NB4 (cell line): ENCODE results near the gene ADGRF3.

Source experiments
- DNase-seq: peaks from one replicate; pipeline ENCODE4 v3.0.0; 2010; ENCODE audit warnings: low read depth
- H3K4me3 ChIP-seq: one replicate; pipeline ENCODE4 v1.5.1; 2011; ENCODE audit warnings: mild to moderate bottlenecking, low read depth, low read length, moderate library complexity
- CTCF ChIP-seq: IDR thresholded peaks from one replicate; pipeline ENCODE4 v1.5.1; 2012; ENCODE audit warnings: low read depth, low read length
- MAX ChIP-seq: IDR thresholded peaks from 2 replicates; pipeline ENCODE4 v1.6.1; 2011; ENCODE audit warnings: low read depth, low read length
- MYC ChIP-seq: IDR thresholded peaks from 2 replicates; pipeline ENCODE4 v1.6.1; 2011; ENCODE audit warnings: low read depth, low read length
- POLR2A ChIP-seq: IDR thresholded peaks from 2 replicates; pipeline ENCODE4 v1.6.1; 2011; ENCODE audit warnings: mild to moderate bottlenecking; ENCODE audit not compliant: insufficient read length; ENCODE audit errors: extremely low read depth

Gene ADGRF3

DNA sequence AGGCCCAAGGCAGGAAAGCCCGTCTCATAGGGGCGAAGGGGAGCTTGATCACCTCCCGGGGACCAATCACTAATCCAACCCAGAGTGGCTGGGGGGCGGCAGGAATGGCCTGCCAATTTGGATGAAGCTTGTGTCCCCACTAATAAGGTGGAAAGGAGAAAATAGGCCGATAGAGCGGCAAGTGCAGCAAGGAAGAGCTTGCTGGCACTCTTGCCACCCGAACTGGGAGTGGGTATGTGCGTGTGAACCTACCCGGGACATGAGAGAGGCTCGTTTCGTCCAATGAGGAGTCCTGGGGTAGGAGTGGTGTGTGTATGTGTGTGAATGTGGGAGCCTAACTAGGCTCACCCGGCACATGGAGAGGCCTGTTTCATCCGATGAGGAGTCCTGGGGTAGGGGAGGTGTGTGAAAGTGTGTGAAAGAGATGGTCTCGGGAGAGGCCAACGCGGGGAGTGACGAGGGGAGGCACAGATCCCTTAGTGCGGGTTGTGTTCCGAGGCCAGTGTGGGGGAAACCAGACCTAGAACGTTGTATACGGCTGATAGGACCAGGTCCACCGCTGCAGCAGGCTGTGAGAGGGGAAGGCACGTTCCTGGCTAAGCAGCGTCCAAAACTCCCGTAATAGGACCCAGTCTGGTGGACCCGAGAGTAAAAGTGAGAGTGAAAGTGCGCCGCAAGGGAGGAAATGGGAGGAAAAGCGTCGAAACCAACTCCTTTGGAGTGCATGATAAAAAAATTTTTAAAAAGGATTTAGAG is 47.8 kb downstream of the ADGRF3 start:
- TF ChIP-seq CTCF (no peak), MAX (no peak), MYC (no peak), POLR2A (no peak)
- H3K4me3 ChIP-seq: peak overlapping the region; percentile 53
- DNase-seq: no peak

DNA sequence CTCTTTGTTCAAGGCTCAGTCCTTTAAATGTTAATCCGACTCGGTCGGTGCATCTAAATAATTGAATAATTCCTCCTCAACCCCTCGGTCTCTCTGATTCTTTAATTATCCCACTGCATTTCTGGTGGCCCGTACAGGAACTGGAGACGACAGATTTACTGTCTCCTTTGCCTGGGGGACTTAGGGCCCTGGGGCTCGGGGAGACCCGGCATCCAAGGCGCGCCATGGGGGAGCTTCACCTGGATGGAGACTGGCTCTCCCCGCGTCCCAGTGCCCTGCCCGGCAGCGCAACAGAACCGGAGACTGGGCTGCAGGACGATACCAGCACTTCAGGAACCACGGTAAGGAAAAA is 48.3 kb downstream of the ADGRF3 start:
- TF ChIP-seq POLR2A: no peak
- TF ChIP-seq CTCF: no peak
- TF ChIP-seq MYC: no peak
- TF ChIP-seq MAX: no peak
- no peak overlapping the region for H3K4me3 ChIP-seq
- DNase-seq: no peak

- no peak overlapping the region for H3K4me3 ChIP-seq
- no peak for TF ChIP-seq CTCF
- no peak for TF ChIP-seq MYC
- TF ChIP-seq MAX: no peak
- no peak for TF ChIP-seq POLR2A
Measured at GRCh38 chr2:26297061-26297460, 49.5 kb downstream of the ADGRF3 start.

DNA sequence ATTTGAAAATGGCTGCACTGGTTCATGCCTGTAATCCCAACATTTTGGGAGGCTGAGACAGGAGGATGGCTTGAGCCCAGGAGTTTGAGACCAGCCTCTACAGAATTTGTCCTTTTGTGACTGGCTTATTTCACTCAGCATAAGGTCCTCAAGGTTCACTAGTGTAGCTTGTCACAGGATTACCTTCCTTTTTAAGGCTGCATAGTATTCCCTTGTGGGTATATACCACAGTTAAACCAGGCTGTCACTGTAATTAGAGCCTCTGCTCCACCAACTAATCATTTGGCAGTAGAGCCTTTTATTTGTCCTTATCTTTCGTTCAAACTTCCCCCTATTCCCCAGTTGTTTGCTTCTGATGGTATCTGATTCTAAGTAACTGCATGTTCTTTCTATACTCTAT is 51.1 kb downstream of the ADGRF3 start:
- TF ChIP-seq MYC (no peak), MAX (no peak), POLR2A (no peak), CTCF (no peak)
- no peak for DNase-seq
- no peak overlapping the region for H3K4me3 ChIP-seq

More at GRCh38 chr2:26297061-26297460, 49.5 kb downstream of the ADGRF3 start:
- DNase-seq: no peak

- no peak for DNase-seq
- no peak overlapping the region for H3K4me3 ChIP-seq
- TF ChIP-seq CTCF: no peak
Measured at GRCh38 chr2:26292646-26293045, 53.9 kb downstream of the ADGRF3 start.

- no peak for TF ChIP-seq MAX
- no peak for TF ChIP-seq CTCF
- TF ChIP-seq POLR2A: no peak
- no peak for TF ChIP-seq MYC
- no peak for DNase-seq
Measured at GRCh38 chr2:26290001-26290400, 56.6 kb downstream of the ADGRF3 start.

More at GRCh38 chr2:26290001-26290400, 56.6 kb downstream of the ADGRF3 start:
- no peak overlapping the region for H3K4me3 ChIP-seq
